Neural progenitor cell (in vitro differentiated cells): ENCODE data around the gene NAPG. TPM values are rescaled to one million over a fixed set of nuclear protein-coding genes. Genes with fewer than 3 reads are reported as not detected.

Source experiments
- DNase-seq: peaks from one replicate; pipeline ENCODE4 v3.0.0-alpha.2; 2016; ENCODE audit warnings: low spot score
- H2AFZ ChIP-seq: fragments of 200-600 bp; sonication (generic); replicated peaks from 2 replicates; pipeline ENCODE4 v1.6.1; 2016; ENCODE audit warnings: antibody characterized with exemption
- H3F3A ChIP-seq: fragments of 200-600 bp; sonication (generic); 2 replicates; pipeline ENCODE4 v1.6.1; 2016; ENCODE audit warnings: antibody characterized with exemption, low read depth
- H3K27ac ChIP-seq: fragments of 200-600 bp; sonication (generic); 2 replicates; pipeline ENCODE4 v1.5.1; 2016; ENCODE audit warnings: mild to moderate bottlenecking
- H3K27me3 ChIP-seq: fragments of 200-600 bp; sonication (generic); 2 replicates; pipeline ENCODE4 v1.6.1; 2016; ENCODE audit warnings: mild to moderate bottlenecking, moderate library complexity
- H3K36me3 ChIP-seq: fragments of 200-600 bp; sonication (generic); 2 replicates; pipeline ENCODE4 v1.5.1; 2016
- H3K4me1 ChIP-seq: fragments of 200-600 bp; sonication (generic); 2 replicates; pipeline ENCODE4 v1.6.1; 2016; ENCODE audit warnings: mixed run types
- H3K4me2 ChIP-seq: fragments of 200-600 bp; sonication (generic); 2 replicates; pipeline ENCODE4 v1.6.1; 2016
- H3K4me3 ChIP-seq: fragments of 200-600 bp; sonication (generic); 2 replicates; pipeline ENCODE4 v1.5.1; 2016
- H3K79me2 ChIP-seq: fragments of 200-600 bp; sonication (generic); 2 replicates; pipeline ENCODE4 v1.6.1; 2016; ENCODE audit warnings: low read depth
- H3K9ac ChIP-seq: fragments of 200-600 bp; sonication (generic); 2 replicates; pipeline ENCODE4 v1.6.1; 2016
- H3K9me3 ChIP-seq: fragments of 200-600 bp; sonication (generic); 2 replicates; pipeline ENCODE4 v1.5.1; 2016; ENCODE audit warnings: low read depth
- H4K20me1 ChIP-seq: fragments of 200-600 bp; sonication (generic); 2 replicates; pipeline ENCODE4 v1.6.1; 2016; ENCODE audit warnings: low read depth
- H3K27ac Mint-ChIP-seq: 3 replicates; pipeline ENCODE4 v1.8.0; 2021; ENCODE audit warnings: mixed read lengths
- H3K27me3 Mint-ChIP-seq: 2 replicates; pipeline ENCODE4 v1.8.0; 2022; ENCODE audit warnings: low read depth, mild to moderate bottlenecking, inconsistent platforms, moderate library complexity, mixed read lengths; ENCODE audit not compliant: insufficient read depth
- H3K36me3 Mint-ChIP-seq: 3 replicates; pipeline ENCODE4 v1.8.0; 2021; ENCODE audit warnings: mixed read lengths
- H3K4me1 Mint-ChIP-seq: 3 replicates; pipeline ENCODE4 v1.8.0; 2021; ENCODE audit warnings: mixed read lengths
- H3K4me3 Mint-ChIP-seq: 3 replicates; pipeline ENCODE4 v1.8.0; 2021; ENCODE audit warnings: mild to moderate bottlenecking, moderate library complexity, mixed read lengths
- H3K9me3 Mint-ChIP-seq: 3 replicates; pipeline ENCODE4 v1.8.0; 2020; ENCODE audit warnings: mixed read lengths
- CTCF ChIP-seq: fragments of 200-600 bp; sonication (generic); IDR thresholded peaks from 2 replicates; pipeline ENCODE4 v1.5.1; 2017; ENCODE audit warnings: antibody characterized with exemption, mild to moderate bottlenecking
- EZH2 ChIP-seq: fragments of 200-600 bp; sonication (generic); IDR thresholded peaks from 2 replicates; pipeline ENCODE4 v1.6.1; 2017; ENCODE audit warnings: antibody characterized with exemption, mild to moderate bottlenecking, moderate library complexity
- EZH2phosphoT487 ChIP-seq: fragments of 200-600 bp; sonication (generic); IDR thresholded peaks from 2 replicates; pipeline ENCODE4 v1.6.1; 2017; ENCODE audit warnings: antibody characterized with exemption
- total RNA-seq: library from RNA; depleted of rRNA; stranded (reverse); fragments of >200 nt; gene quantifications from 2 replicates; pipeline ENCODE4 v1.2.3, GENCODE V29; 2015; ENCODE audit warnings: low replicate concordance

The NAPG gene
- total RNA-seq, 1 donor from 2014 or later, result 56.6 TPM

DNA sequence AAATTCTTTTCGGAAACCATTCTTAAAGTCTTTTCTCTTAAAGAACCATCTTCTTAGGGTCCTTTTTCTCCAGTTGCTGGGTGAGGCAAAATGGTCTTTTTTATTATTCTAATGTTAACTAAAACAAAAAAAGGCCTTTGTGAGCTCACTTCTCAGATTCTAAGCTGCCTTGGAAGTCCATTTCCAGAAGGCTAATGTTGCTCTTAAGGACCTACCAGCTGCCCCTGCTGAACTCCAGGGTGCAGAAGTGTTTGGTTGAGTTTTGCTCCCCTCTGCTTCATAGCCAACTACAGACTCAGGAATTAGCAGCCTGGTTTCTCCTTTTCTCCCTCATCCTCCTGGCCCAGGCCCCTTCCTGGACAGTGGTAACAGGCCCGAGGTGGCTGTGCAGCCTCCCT lies 48.0 kb upstream of the NAPG start:
- H3F3A ChIP-seq, result no peaks in the 10 kb centered on the region
- H3K27ac ChIP-seq, result no peak overlapping the region
- no peak overlapping the region for H2AFZ ChIP-seq
- Mint-ChIP-seq H3K36me3 (peaks cover 75% of the 10 kb centered on the region), H3K27ac (no peak overlapping the region), H3K9me3 (no peaks in the 10 kb centered on the region), H3K4me3 (no peak overlapping the region), H3K27me3 (peaks cover 4% of the 10 kb centered on the region), H3K4me1 (peaks cover 15% of the 10 kb centered on the region)
- no peak overlapping the region for H3K4me2 ChIP-seq
- H3K79me2 ChIP-seq, result no peaks in the 10 kb centered on the region
- no peak for DNase-seq
- no peaks in the 10 kb centered on the region for H3K36me3 ChIP-seq
- no peaks in the 10 kb centered on the region for H4K20me1 ChIP-seq
- peaks cover 6% of the 10 kb centered on the region for H3K4me1 ChIP-seq
- no peak overlapping the region for H3K4me3 ChIP-seq
- H3K9ac ChIP-seq, result no peak overlapping the region
- no peak for TF ChIP-seq EZH2
- TF ChIP-seq EZH2phosphoT487, result no peak
- no peak for TF ChIP-seq CTCF
- H3K9me3 ChIP-seq, result no peaks in the 10 kb centered on the region
- H3K27me3 ChIP-seq, result no peaks in the 10 kb centered on the region

GRCh38 chr18:10481831-10482230 lies 44.0 kb upstream of the NAPG start:
- Histone ChIP-seq H3K4me3 (no peak overlapping the region), H3K9me3 (no peaks in the 10 kb centered on the region), H3K27me3 (no peaks in the 10 kb centered on the region), H2AFZ (no peak overlapping the region), H3F3A (no peaks in the 10 kb centered on the region), H4K20me1 (no peaks in the 10 kb centered on the region), H3K27ac (no peak overlapping the region), H3K79me2 (no peaks in the 10 kb centered on the region), H3K4me2 (peak overlapping the region; percentile 22), H3K9ac (no peak overlapping the region), H3K36me3 (no peaks in the 10 kb centered on the region), H3K4me1 (peaks cover 12% of the 10 kb centered on the region)
- Mint-ChIP-seq H3K4me1 (peaks cover 25% of the 10 kb centered on the region), H3K36me3 (peaks cover 60% of the 10 kb centered on the region), H3K27me3 (peaks cover 5% of the 10 kb centered on the region), H3K4me3 (no peak overlapping the region), H3K27ac (no peak overlapping the region), H3K9me3 (no peaks in the 10 kb centered on the region)
- TF ChIP-seq EZH2 (no peak), EZH2phosphoT487 (no peak)
- peak; percentile 24 for DNase-seq

- no peak for DNase-seq
- no peak overlapping the region for H3K4me2 ChIP-seq
Observed at GRCh38 chr18:10482363-10482984, 43.4 kb upstream of the NAPG start.

More at GRCh38 chr18:10482363-10482984, 43.4 kb upstream of the NAPG start:
- no peak overlapping the region for H2AFZ ChIP-seq
- Mint-ChIP-seq H3K4me1 (peaks cover 29% of the 10 kb centered on the region), H3K36me3 (peaks cover 61% of the 10 kb centered on the region), H3K27me3 (peaks cover 5% of the 10 kb centered on the region), H3K4me3 (no peak overlapping the region), H3K9me3 (no peaks in the 10 kb centered on the region), H3K27ac (no peak overlapping the region)
- TF ChIP-seq CTCF (no peak), EZH2 (no peak)
- no peaks in the 10 kb centered on the region for H3F3A ChIP-seq
- no peaks in the 10 kb centered on the region for H3K27me3 ChIP-seq
- H3K9ac ChIP-seq, result no peak overlapping the region
- no peaks in the 10 kb centered on the region for H3K9me3 ChIP-seq
- no peak overlapping the region for H3K27ac ChIP-seq
- H3K36me3 ChIP-seq, result no peaks in the 10 kb centered on the region
- H3K4me3 ChIP-seq, result no peak overlapping the region
- H3K79me2 ChIP-seq, result no peaks in the 10 kb centered on the region
- no peaks in the 10 kb centered on the region for H4K20me1 ChIP-seq
- peaks cover 16% of the 10 kb centered on the region for H3K4me1 ChIP-seq
